SU-DHL-6 (cell line): ENCODE measurements around the gene PACSIN3.

Experiments used
- CTCF ChIP-seq: fragments of 200-600 bp; sonication (generic); IDR thresholded peaks from one replicate; pipeline ENCODE4 v1.5.1; 2017; ENCODE audit warnings: antibody characterized with exemption, mild to moderate bottlenecking, low read length, moderate library complexity; ENCODE audit not compliant: insufficient read depth, poor library complexity, severe bottlenecking
- EZH2phosphoT487 ChIP-seq: fragments of 200-600 bp; sonication (generic), shearing (Covaris generic); conservative IDR thresholded peaks from 2 replicates; pipeline ENCODE4 v1.6.1; 2018; ENCODE audit warnings: mild to moderate bottlenecking, antibody characterized with exemption, low read length, moderate library complexity, mixed read lengths

DNA sequence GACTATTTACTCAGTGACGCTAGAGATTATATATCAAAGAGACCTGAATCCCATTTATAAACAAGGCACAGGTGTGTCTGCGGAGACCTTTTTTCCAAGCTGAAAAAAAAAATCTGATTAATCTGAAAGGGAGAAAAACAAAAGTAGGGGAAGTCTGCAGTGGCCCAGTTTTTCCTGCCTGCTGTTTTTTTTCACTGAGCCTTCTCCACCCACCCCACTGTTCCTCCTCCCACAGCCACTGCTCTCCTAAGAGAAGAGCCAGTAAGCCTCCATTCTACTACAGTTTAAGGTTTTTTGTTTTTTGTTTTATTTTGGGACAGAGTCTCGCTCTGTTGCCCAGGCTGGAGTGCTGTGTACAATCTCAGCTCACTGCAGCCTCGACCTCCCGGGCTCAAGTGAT, 28.0 kb downstream of the PACSIN3 start:
- TF ChIP-seq CTCF: no peak
- TF ChIP-seq EZH2phosphoT487: no peak
